ENCODE measurements around the gene ARMH3. TPM values are rescaled to one million over a fixed set of nuclear protein-coding genes. Genes with fewer than 3 reads are reported as not detected.

The ARMH3 gene
- total RNA-seq, 3 donors from 2014 or later = 18.4 to 27.4 (median 22.4) TPM

- Histone ChIP-seq H3K4me1 (no peaks in the 10 kb centered on the region), H3K36me3 (no peaks in the 10 kb centered on the region), H3K4me3 (no peak overlapping the region), H3K27ac (no peak overlapping the region), H3K9me3 (no peaks in the 10 kb centered on the region), H3K27me3 (no peaks in the 10 kb centered on the region)
- DNase-seq (ENCODE audit: low spot score in 2 of 2) = no peak
- intact Hi-C loops (cut with DNase I; ENCODE audit: low total_unique reads) = no loop called here
- TF ChIP-seq, protein P1, sequence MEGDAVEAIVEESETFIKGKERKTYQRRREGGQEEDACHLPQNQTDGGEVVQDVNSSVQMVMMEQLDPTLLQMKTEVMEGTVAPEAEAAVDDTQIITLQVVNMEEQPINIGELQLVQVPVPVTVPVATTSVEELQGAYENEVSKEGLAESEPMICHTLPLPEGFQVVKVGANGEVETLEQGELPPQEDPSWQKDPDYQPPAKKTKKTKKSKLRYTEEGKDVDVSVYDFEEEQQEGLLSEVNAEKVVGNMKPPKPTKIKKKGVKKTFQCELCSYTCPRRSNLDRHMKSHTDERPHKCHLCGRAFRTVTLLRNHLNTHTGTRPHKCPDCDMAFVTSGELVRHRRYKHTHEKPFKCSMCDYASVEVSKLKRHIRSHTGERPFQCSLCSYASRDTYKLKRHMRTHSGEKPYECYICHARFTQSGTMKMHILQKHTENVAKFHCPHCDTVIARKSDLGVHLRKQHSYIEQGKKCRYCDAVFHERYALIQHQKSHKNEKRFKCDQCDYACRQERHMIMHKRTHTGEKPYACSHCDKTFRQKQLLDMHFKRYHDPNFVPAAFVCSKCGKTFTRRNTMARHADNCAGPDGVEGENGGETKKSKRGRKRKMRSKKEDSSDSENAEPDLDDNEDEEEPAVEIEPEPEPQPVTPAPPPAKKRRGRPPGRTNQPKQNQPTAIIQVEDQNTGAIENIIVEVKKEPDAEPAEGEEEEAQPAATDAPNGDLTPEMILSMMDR (IDR thresholded peaks at IDR 0.05) = no peak
- TF ChIP-seq POLR2A (IDR thresholded peaks at IDR 0.05) = no peak
- TF ChIP-seq POLR2AphosphoS5 (IDR thresholded peaks at IDR 0.05) = no peak
These were observed 132.7 kb downstream of the ARMH3 start for GRCh38 chr10:101923256-101923655.

DNA sequence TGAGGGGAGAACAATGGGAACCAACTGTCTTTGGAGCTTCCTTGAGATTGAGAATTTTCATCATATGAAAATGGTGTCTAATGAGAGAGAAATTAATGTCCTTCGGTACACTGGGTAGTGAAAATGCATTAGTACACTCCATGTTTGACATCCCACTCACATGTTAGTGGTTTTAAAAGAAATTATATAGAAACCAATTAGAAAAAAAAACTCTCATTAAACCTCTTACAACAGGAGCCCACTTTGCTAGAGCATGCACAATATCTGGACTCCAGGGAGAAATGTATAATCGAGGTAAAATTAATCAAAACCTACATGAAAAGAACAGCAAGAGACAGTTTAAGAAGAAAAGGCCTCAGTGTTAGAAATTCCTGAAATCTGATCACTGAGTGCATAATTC, 133.1 kb downstream of the ARMH3 start:
- intact Hi-C loops (cut with DNase I; ENCODE audit: low total_unique reads) = no loop called here
- no peak overlapping the region for H3K4me3 ChIP-seq
- TF ChIP-seq, protein P1 (IDR thresholded peaks at IDR 0.05) = no peak
- TF ChIP-seq POLR2AphosphoS5 (IDR thresholded peaks at IDR 0.05) (no peak), POLR2A (IDR thresholded peaks at IDR 0.05) (no peak)
- no peak for DNase-seq (ENCODE audit: low spot score in 2 of 2)
- no peak overlapping the region for H3K27ac ChIP-seq
- no peaks in the 10 kb centered on the region for H3K36me3 ChIP-seq
- no peaks in the 10 kb centered on the region for H3K27me3 ChIP-seq
- H3K9me3 ChIP-seq = no peaks in the 10 kb centered on the region
- no peaks in the 10 kb centered on the region for H3K4me1 ChIP-seq

GRCh38 chr10:101920546-101920945, 135.4 kb downstream of the ARMH3 start:
- Histone ChIP-seq H3K4me3 (no peak overlapping the region), H3K4me1 (no peaks in the 10 kb centered on the region), H3K27me3 (no peaks in the 10 kb centered on the region), H3K36me3 (no peaks in the 10 kb centered on the region), H3K27ac (no peak overlapping the region), H3K9me3 (no peaks in the 10 kb centered on the region)
- intact Hi-C loops (cut with DNase I; ENCODE audit: low total_unique reads) = no loop called here
- TF ChIP-seq POLR2AphosphoS5 (IDR thresholded peaks at IDR 0.05) (no peak), POLR2A (IDR thresholded peaks at IDR 0.05) (no peak)
- TF ChIP-seq, protein P1 (IDR thresholded peaks at IDR 0.05) = no peak
- no peak for DNase-seq (ENCODE audit: low spot score in 2 of 2)

GRCh38 chr10:101919026-101919770, 136.8 kb downstream of the ARMH3 start:
- Histone ChIP-seq H3K4me3 (no peak overlapping the region), H3K27me3 (no peaks in the 10 kb centered on the region), H3K27ac (no peak overlapping the region), H3K4me1 (no peaks in the 10 kb centered on the region), H3K36me3 (no peaks in the 10 kb centered on the region), H3K9me3 (no peaks in the 10 kb centered on the region)
- DNase-seq (ENCODE audit: low spot score in 2 of 2) = no peak
- TF ChIP-seq, protein P1 (IDR thresholded peaks at IDR 0.05) = no peak
- no peak for TF ChIP-seq POLR2A (IDR thresholded peaks at IDR 0.05)
- TF ChIP-seq POLR2AphosphoS5 (IDR thresholded peaks at IDR 0.05) = no peak
- intact Hi-C loops (cut with DNase I; ENCODE audit: low total_unique reads) = no loop called here

DNA sequence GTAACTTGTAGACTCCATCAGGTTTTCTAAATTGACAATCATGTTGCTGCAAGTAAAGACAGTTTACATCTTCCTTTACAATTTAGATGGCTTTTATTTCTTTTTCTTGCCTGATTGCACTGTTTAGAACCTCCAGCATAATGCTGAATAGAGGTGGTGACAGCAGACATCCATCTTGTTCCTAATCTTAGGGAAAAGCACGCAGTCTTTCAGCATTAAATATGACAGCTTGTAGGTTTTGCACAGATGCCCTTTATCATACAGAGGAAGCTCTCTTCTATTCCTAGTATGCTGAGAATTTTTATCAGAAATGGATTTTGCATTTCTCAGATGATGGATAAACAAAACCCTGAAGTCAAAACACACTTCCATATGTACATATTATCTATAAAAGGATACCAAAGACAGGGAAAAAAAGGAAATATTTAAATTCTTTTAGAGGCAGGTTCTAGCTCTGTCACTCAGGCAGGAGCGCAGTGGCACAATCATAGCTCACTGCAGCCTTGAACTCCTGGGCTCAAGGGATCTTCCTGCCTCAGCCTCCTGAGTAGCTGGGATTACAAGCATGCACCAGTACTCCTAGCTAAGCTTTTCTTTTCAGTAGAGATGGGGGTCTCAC, 143.3 kb downstream of the ARMH3 start:
- DNase-seq (ENCODE audit: low spot score in 2 of 2) = no peak
- TF ChIP-seq POLR2A (IDR thresholded peaks at IDR 0.05) (no peak), POLR2AphosphoS5 (IDR thresholded peaks at IDR 0.05) (no peak)
- TF ChIP-seq, protein P1 (IDR thresholded peaks at IDR 0.05) = no peak
- Histone ChIP-seq H3K4me3 (no peak overlapping the region), H3K4me1 (no peaks in the 10 kb centered on the region), H3K27me3 (no peaks in the 10 kb centered on the region), H3K36me3 (no peaks in the 10 kb centered on the region), H3K27ac (no peak overlapping the region), H3K9me3 (no peaks in the 10 kb centered on the region)
- intact Hi-C loops (cut with DNase I; ENCODE audit: low total_unique reads) = no loop called here

Data from breast epithelium (tissue), 4 donors.